ENCODE measurements around the gene ME2.
"Not testable (repeated sequence)": the region's sequence is repeated elsewhere in the genome, so short reads cannot be mapped to it uniquely, and the experiment has no call there.

The ME2 gene

GRCh38 chr18:50972404-50972803 lies 93.5 kb downstream of the ME2 start:
- not testable (repeated sequence) for H3K9ac ChIP-seq (ENCODE audit: low read length in 2 of 2); H3K27ac ChIP-seq (ENCODE audit: low read length); H3K27me3 ChIP-seq (ENCODE audit: control insufficient read depth in 1 of 2, insufficient read depth in 2 of 2, low read length in 2 of 2); H3K4me3 ChIP-seq (ENCODE audit: low read length in 2 of 2); H3K9me3 ChIP-seq (ENCODE audit: control insufficient read depth in 2 of 2, low read length in 2 of 2)
- H3K36me3 ChIP-seq (ENCODE audit: control insufficient read depth in 2 of 2, insufficient read depth in 2 of 2, low read length in 2 of 2) = peaks cover 18% of the 10 kb centered on the region in 2 donors
- peaks cover 11% of the 10 kb centered on the region for H3K4me1 ChIP-seq (ENCODE audit: control insufficient read depth, insufficient read depth, low read length)

- Histone ChIP-seq H3K27me3 (ENCODE audit: control insufficient read depth in 1 of 2, insufficient read depth in 2 of 2, low read length in 2 of 2) (no peaks in the 10 kb centered on the region), H3K4me3 (ENCODE audit: low read length in 2 of 2) (no peak overlapping the region), H3K36me3 (ENCODE audit: control insufficient read depth in 2 of 2, insufficient read depth in 2 of 2, low read length in 2 of 2) (peaks cover 18 to 22% of the 10 kb centered on the region in 2 donors), H3K4me1 (ENCODE audit: control insufficient read depth, insufficient read depth, low read length) (peaks cover 8% of the 10 kb centered on the region), H3K9me3 (ENCODE audit: control insufficient read depth in 2 of 2, low read length in 2 of 2) (no peaks in the 10 kb centered on the region), H3K9ac (ENCODE audit: low read length in 2 of 2) (no peak overlapping the region), H3K27ac (ENCODE audit: low read length) (no peak overlapping the region)
These were observed 94.6 kb downstream of the ME2 start for GRCh38 chr18:50973367-50974126.

- Histone ChIP-seq H3K9me3 (ENCODE audit: control insufficient read depth in 2 of 2, low read length in 2 of 2) (no peaks in the 10 kb centered on the region), H3K4me1 (ENCODE audit: control insufficient read depth, insufficient read depth, low read length) (no peaks in the 10 kb centered on the region), H3K27me3 (ENCODE audit: control insufficient read depth in 1 of 2, insufficient read depth in 2 of 2, low read length in 2 of 2) (no peaks in the 10 kb centered on the region), H3K9ac (ENCODE audit: low read length in 2 of 2) (no peak overlapping the region), H3K27ac (ENCODE audit: low read length) (no peak overlapping the region), H3K4me3 (ENCODE audit: low read length in 2 of 2) (no peak overlapping the region), H3K36me3 (ENCODE audit: control insufficient read depth in 2 of 2, insufficient read depth in 2 of 2, low read length in 2 of 2) (peaks cover 18 to 26% of the 10 kb centered on the region in 2 donors)
These were observed 98.3 kb downstream of the ME2 start for GRCh38 chr18:50977037-50977760.

GRCh38 chr18:50981381-50981780 lies 102.5 kb downstream of the ME2 start:
- no peak overlapping the region for H3K9ac ChIP-seq (ENCODE audit: low read length in 2 of 2)
- no peaks in the 10 kb centered on the region for H3K4me1 ChIP-seq (ENCODE audit: control insufficient read depth, insufficient read depth, low read length)
- H3K27ac ChIP-seq (ENCODE audit: low read length) = no peak overlapping the region
- no peaks in the 10 kb centered on the region for H3K9me3 ChIP-seq (ENCODE audit: control insufficient read depth in 2 of 2, low read length in 2 of 2)
- H3K27me3 ChIP-seq (ENCODE audit: control insufficient read depth in 1 of 2, insufficient read depth in 2 of 2, low read length in 2 of 2) = no peaks in the 10 kb centered on the region
- H3K4me3 ChIP-seq (ENCODE audit: low read length in 2 of 2) = no peak overlapping the region
- peaks cover under 1 to 12% of the 10 kb centered on the region in 2 donors for H3K36me3 ChIP-seq (ENCODE audit: control insufficient read depth in 2 of 2, insufficient read depth in 2 of 2, low read length in 2 of 2)

- Histone ChIP-seq H3K4me1 (ENCODE audit: control insufficient read depth, insufficient read depth, low read length) (peaks cover 8% of the 10 kb centered on the region), H3K9ac (ENCODE audit: low read length in 2 of 2) (no peak overlapping the region), H3K4me3 (ENCODE audit: low read length in 2 of 2) (no peak overlapping the region), H3K36me3 (ENCODE audit: control insufficient read depth in 2 of 2, insufficient read depth in 2 of 2, low read length in 2 of 2) (peaks cover 0 to 9% of the 10 kb centered on the region in 2 donors), H3K27ac (ENCODE audit: low read length) (no peak overlapping the region), H3K27me3 (ENCODE audit: control insufficient read depth in 1 of 2, insufficient read depth in 2 of 2, low read length in 2 of 2) (no peaks in the 10 kb centered on the region), H3K9me3 (ENCODE audit: control insufficient read depth in 2 of 2, low read length in 2 of 2) (no peaks in the 10 kb centered on the region)
These were observed 103.3 kb downstream of the ME2 start for GRCh38 chr18:50982086-50982801.

- H3K9me3 ChIP-seq (ENCODE audit: control insufficient read depth in 2 of 2, low read length in 2 of 2) = no peaks in the 10 kb centered on the region
- no peak overlapping the region for H3K9ac ChIP-seq (ENCODE audit: low read length in 2 of 2)
- H3K27ac ChIP-seq (ENCODE audit: low read length) = no peak overlapping the region
- peaks cover 0 to 6% of the 10 kb centered on the region in 2 donors for H3K36me3 ChIP-seq (ENCODE audit: control insufficient read depth in 2 of 2, insufficient read depth in 2 of 2, low read length in 2 of 2)
- H3K4me3 ChIP-seq (ENCODE audit: low read length in 2 of 2) = no peak overlapping the region
- peaks cover 9% of the 10 kb centered on the region for H3K4me1 ChIP-seq (ENCODE audit: control insufficient read depth, insufficient read depth, low read length)
- no peaks in the 10 kb centered on the region for H3K27me3 ChIP-seq (ENCODE audit: control insufficient read depth in 1 of 2, insufficient read depth in 2 of 2, low read length in 2 of 2)
These were observed 103.9 kb downstream of the ME2 start for GRCh38 chr18:50982802-50983179.

- Histone ChIP-seq H3K4me3 (ENCODE audit: low read length in 2 of 2) (no peak overlapping the region), H3K27me3 (ENCODE audit: control insufficient read depth in 1 of 2, insufficient read depth in 2 of 2, low read length in 2 of 2) (no peaks in the 10 kb centered on the region), H3K36me3 (ENCODE audit: control insufficient read depth in 2 of 2, insufficient read depth in 2 of 2, low read length in 2 of 2) (no peaks in the 10 kb centered on the region), H3K9ac (ENCODE audit: low read length in 2 of 2) (no peak overlapping the region), H3K27ac (ENCODE audit: low read length) (no peak overlapping the region), H3K9me3 (ENCODE audit: control insufficient read depth in 2 of 2, low read length in 2 of 2) (no peaks in the 10 kb centered on the region), H3K4me1 (ENCODE audit: control insufficient read depth, insufficient read depth, low read length) (peaks cover 9% of the 10 kb centered on the region)
These were observed 107.6 kb downstream of the ME2 start for GRCh38 chr18:50986360-50987087.

GRCh38 chr18:50987261-50987660 lies 108.3 kb downstream of the ME2 start:
- Histone ChIP-seq H3K27ac (ENCODE audit: low read length) (no peak overlapping the region), H3K27me3 (ENCODE audit: control insufficient read depth in 1 of 2, insufficient read depth in 2 of 2, low read length in 2 of 2) (no peaks in the 10 kb centered on the region), H3K4me1 (ENCODE audit: control insufficient read depth, insufficient read depth, low read length) (peaks cover 9% of the 10 kb centered on the region)

GRCh38 chr18:50989711-50990110 lies 110.8 kb downstream of the ME2 start:
- Histone ChIP-seq H3K4me1 (ENCODE audit: control insufficient read depth, insufficient read depth, low read length) (peaks cover 9% of the 10 kb centered on the region), H3K9me3 (ENCODE audit: control insufficient read depth in 2 of 2, low read length in 2 of 2) (no peaks in the 10 kb centered on the region), H3K27ac (ENCODE audit: low read length) (no peak overlapping the region), H3K4me3 (ENCODE audit: low read length in 2 of 2) (no peak overlapping the region), H3K36me3 (ENCODE audit: control insufficient read depth in 2 of 2, insufficient read depth in 2 of 2, low read length in 2 of 2) (no peaks in the 10 kb centered on the region), H3K27me3 (ENCODE audit: control insufficient read depth in 1 of 2, insufficient read depth in 2 of 2, low read length in 2 of 2) (no peaks in the 10 kb centered on the region), H3K9ac (ENCODE audit: low read length in 2 of 2) (no peak overlapping the region)

More at GRCh38 chr18:50987261-50987660, 108.3 kb downstream of the ME2 start:
- H3K9ac ChIP-seq (ENCODE audit: low read length in 2 of 2) = no peak overlapping the region
- no peak overlapping the region for H3K4me3 ChIP-seq (ENCODE audit: low read length in 2 of 2)
- H3K9me3 ChIP-seq (ENCODE audit: control insufficient read depth in 2 of 2, low read length in 2 of 2) = no peaks in the 10 kb centered on the region
- no peaks in the 10 kb centered on the region for H3K36me3 ChIP-seq (ENCODE audit: control insufficient read depth in 2 of 2, insufficient read depth in 2 of 2, low read length in 2 of 2)

GRCh38 chr18:50992351-50992762 lies 113.4 kb downstream of the ME2 start:
- no peaks in the 10 kb centered on the region for H3K9me3 ChIP-seq (ENCODE audit: control insufficient read depth in 2 of 2, low read length in 2 of 2)
- no peak overlapping the region for H3K4me3 ChIP-seq (ENCODE audit: low read length in 2 of 2)

More at GRCh38 chr18:50992351-50992762, 113.4 kb downstream of the ME2 start:
- H3K9ac ChIP-seq (ENCODE audit: low read length in 2 of 2) = no peak overlapping the region
- no peaks in the 10 kb centered on the region for H3K4me1 ChIP-seq (ENCODE audit: control insufficient read depth, insufficient read depth, low read length)
- no peak overlapping the region for H3K27ac ChIP-seq (ENCODE audit: low read length)
- no peaks in the 10 kb centered on the region for H3K27me3 ChIP-seq (ENCODE audit: control insufficient read depth in 1 of 2, insufficient read depth in 2 of 2, low read length in 2 of 2)
- H3K36me3 ChIP-seq (ENCODE audit: control insufficient read depth in 2 of 2, insufficient read depth in 2 of 2, low read length in 2 of 2) = no peaks in the 10 kb centered on the region
